ENCODE results near the gene UBE3B.
"Not testable (repeated sequence)": the region's sequence is repeated elsewhere in the genome, so short reads cannot be mapped to it uniquely, and the experiment has no call there.

Gene UBE3B

DNA sequence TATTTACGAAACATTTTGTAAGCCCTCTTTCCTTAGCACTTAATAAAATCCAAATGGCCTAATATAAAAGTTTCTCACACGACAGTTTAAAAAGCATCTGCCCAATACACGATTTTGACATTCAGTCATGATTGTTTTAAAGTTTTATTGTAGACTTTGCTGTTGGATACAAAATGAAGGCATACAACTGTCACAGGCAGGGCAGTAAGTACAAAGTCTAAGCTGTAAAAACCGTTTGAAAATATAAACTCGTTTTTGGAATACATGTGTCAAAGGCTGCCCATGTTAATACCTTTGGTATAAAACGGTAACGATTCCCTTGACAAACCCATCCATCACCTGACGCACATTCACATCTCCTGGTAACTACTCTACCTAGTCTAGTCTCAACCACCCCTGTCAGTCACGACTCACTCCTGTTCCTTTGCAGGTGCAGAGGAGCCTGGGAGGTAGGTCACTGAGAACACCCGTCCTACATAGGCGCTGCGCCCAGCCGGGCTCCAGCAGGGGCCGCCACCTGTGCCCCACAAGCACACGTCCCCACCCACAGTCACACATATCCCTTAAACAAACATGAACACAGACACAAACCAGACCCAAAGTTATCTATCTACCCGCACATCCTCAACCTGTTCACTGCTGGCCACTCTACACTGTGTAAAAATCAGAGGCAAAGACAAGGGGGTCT lies 27.4 kb upstream of the UBE3B start:
- DNase-seq: no peak

GRCh38 chr12:109450980-109451379 lies 26.5 kb upstream of the UBE3B start:
- DNase-seq: peak; percentile 70

DNA sequence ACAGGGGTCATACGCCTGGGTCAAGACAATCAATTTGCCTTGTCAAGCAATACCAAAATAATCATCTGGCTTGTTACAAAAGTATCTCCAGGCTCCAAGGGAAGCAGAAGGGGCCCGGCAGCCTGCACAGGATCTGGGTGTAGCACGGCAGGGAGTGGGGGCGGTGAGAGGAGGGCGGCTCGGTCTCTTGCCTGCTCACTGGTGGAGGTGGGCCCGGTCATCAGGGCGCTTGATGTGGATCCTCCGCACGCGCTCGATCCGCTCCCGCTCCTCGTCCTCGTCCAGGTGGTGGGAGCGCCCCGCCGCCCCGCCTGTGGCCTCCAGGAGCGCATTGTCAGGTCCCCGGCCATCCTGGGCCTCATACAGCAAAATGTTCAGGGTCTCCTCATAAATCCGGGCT lies 26.0 kb upstream of the UBE3B start:
- no peak for DNase-seq

DNA sequence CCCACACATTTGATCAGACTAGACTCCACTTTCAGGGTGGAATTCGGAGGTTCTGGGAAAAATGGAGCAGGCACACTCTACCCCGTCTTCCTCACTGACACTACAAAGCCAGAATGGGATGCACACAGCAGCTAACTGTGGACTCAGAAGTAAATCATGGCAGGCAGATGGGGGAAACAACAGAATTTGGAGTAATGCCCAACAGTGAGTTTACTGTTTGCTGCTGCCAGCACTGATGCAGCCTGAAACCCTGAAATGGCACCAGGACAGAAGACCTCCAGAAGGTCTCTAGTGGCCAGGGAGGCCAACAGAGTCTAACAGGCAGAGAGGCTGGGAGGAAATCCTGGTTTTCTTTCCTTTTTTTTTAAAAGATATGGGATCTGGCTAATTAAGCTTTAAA lies 24.9 kb upstream of the UBE3B start:
- no peak for DNase-seq

GRCh38 chr12:109455706-109456105 lies 21.7 kb upstream of the UBE3B start:
- no peak for DNase-seq

- DNase-seq: peak; percentile 1
These were observed 19.3 kb upstream of the UBE3B start for GRCh38 chr12:109458086-109458485.

GRCh38 chr12:109458771-109459208 lies 18.6 kb upstream of the UBE3B start:
- DNase-seq: no peak

DNA sequence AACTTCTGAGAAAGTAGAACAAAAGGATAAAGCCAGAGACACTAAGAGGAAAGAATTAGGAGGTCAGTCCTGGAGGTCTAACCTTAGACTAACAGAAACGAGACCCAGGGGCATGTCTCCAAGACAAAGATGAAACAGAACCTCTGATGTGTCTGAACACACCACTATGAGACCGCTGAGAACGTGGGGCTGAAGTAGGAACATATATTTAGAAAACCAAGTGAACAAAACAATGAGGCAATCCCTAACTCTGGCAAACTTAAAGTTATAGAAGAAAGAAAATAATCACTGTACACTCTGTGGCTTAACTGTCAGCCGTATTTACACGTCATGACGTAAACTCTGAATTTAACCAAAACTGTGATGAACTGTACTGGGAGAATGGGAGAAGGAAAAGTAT lies 18.2 kb upstream of the UBE3B start:
- peak; percentile 38 for DNase-seq

- no peak for DNase-seq
These were observed 16.9 kb upstream of the UBE3B start for GRCh38 chr12:109460538-109460937.

- peak; percentile 96 for DNase-seq
These were observed 16.2 kb upstream of the UBE3B start for GRCh38 chr12:109461049-109461845.

GRCh38 chr12:109461846-109462756 lies 15.3 kb upstream of the UBE3B start:
- DNase-seq: peak; percentile 26

DNA sequence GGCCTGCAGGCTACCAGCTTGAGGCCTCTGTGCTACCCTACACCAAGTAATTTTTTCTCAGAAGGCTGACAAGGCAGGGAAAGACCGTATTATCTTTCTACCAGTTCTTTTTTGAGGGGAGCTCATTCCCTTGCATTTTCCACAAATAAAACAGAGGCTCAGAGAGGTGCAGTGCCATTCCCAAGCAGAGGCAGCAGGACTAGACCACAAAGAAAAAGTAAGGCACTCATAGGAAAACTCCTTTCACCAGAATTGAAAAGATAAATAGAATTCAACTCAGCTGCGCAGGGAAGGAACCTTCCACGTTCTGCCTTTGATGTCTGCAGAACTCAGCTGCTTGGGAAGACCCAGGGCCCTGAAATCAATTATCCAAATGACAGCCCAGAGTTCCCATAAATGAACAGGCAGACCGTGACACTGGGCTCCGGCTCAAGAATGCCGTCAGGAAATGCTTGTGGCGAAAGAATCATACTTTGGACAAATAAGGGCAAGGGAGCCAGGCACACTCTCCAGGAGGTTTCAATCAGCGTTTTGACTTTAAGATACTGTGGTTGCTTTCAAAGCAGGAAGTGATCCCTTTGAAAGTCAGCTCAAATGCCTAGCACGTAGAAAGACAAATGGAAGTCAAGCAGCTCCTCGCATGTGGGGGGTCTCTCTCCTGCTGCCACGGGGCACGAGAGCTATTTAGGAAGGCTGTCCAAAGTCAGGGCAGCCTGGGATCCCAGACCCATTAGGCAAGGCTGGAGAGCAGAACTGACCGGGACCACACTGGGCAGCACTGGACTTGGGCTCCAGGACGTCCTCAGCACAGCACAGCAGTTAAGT lies 14.4 kb upstream of the UBE3B start:
- peak; percentile 92 for DNase-seq

DNA sequence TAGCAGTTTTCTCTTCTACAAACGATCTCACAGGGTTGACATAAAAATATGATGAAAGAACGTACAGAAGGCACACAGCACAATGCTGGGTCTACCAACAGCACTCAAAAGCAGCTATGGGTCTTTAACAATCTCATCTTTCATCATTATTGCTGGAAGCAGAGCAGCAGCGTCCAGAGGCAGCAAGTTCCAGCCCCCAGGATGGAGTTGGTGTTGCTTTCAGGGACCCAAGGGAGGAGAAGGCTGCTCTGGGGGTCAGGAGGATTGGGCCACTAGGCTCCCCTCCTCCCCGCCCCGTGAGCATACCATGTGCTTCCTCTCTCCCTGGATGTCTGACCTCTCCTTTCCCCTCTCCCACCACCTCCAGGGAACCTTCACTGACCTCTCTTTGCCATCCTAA lies 13.7 kb upstream of the UBE3B start:
- no peak for DNase-seq

GRCh38 chr12:109464642-109465351 lies 12.6 kb upstream of the UBE3B start:
- no peak for DNase-seq

GRCh38 chr12:109466305-109466704 lies 11.1 kb upstream of the UBE3B start:
- DNase-seq: no peak

- DNase-seq: no peak
These were observed 10.6 kb upstream of the UBE3B start for GRCh38 chr12:109466821-109467220.

DNA sequence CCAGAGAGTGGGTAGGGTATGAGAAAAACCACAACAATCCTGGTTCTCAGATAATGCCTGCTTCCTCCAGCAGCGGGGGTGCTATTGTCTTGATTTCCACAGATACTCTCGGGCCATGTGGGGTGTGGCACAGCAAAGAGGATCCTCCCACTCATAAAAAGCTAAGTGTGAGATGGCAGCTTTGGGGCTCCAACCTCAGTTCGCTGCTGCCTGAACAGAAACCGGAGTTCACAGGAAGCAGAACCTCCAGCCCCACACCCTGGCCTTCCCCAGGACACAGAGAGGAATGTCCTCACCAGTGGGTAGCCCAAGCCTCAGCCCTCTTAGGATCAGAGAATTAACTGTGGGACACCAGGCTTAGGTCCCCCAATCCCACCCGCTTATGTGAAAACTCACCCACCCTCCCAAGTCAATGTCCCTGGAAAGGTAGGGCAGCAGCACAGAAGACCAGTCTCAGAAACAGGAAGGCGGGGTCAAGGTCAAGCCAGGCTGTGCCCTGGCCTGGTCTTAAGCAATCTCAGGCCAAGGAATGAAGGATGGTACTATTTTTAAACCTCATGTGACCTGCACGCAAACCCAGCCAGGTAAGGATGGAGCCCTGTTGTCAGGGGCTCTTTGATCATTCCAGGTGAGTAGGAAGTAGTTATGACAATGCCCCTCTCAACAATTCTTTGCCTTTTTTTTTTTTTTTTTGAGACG lies 9.3 kb upstream of the UBE3B start:
- DNase-seq: peak; percentile 68

DNA sequence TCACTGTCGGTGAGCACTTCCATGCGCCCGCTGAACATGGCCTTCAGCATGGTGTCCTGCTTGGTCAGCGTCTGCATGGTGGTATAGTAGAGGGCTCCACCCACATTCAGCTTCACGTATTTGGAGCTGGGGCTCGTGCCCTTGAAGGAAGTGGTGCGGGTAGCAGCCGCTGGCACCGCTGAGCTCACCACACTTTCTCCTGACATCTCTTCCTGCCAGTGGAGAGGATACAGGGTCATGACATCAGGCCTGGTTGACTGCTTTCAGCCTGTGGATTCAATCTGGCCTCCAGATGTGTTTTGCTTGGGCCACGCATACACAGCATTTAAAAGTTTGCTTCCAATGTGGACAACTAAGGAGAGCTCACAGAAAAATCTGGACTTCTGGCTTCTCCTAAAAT lies 7.9 kb upstream of the UBE3B start:
- DNase-seq: peak; percentile 21

DNA sequence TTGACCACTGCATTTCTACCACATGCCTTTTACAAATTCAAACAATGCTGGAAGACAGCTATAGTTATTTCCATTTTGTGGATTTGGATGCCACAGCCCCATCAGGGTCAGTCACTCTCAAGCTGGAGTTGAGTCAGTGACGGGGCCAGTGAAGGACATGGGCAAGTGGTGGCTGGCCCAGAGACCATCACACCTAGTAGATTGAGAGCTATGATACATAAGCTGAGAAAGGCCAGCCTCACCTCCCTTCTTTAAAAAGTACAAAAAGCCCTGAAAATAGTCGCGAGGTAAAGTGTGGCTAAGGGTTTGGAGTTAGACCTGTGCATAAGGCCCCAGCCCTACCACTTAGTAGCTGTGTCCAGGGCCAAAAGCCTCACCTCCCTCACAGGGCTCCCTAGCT lies 4.4 kb upstream of the UBE3B start:
- no peak for DNase-seq

DNA sequence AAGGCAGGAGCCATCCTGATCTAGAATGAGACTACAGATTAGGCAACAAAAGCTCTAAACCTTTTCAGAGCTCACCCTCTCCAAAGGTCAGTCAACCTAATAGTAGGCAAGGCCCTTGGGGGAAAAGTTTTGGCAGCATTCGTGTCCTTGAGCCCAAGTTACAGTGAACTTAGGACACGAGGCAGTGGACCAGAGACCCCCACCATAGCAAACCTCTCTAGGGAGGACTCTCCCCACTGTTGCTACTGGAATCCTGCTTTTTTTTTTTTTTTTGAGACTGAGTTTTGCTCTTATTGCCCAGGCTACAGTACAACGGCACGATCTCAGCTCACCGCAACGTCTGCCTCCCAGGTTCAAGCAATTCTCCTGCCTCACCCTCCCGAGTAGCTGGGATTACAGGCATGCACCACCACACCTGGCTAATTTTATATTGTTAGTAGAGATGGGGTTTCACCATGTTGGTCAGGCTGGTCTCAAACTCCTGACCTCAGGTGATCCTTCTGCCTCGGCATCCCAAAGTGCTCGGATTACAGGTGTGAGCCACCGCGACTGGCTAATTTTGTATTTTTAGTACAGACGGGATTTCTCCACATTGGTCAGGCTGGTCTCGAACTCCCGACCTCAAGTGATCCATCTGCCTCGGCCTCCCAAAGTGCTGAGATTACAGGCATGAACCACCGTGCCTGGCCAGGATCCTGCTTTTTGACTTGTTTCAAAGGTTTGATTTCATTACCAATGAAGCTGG lies 3.7 kb upstream of the UBE3B start:
- not testable (repeated sequence) for DNase-seq

Measured in MV-4-11 (cell line).